Liver (tissue), 3 donors: Measurements from ENCODE around the gene MVP.

Experiments
- ATF3 ChIP-seq: IDR thresholded peaks from 2 replicates; pipeline ENCODE4 v1.6.1; 2016; ENCODE audit warnings: antibody characterized with exemption
- CTCF ChIP-seq: fragments of 150-350 bp; IDR thresholded peaks from 2 replicates; pipeline ENCODE4 v1.5.1; 2017; ENCODE audit warnings: improper control_type of control experiment, low read depth, low read length; ENCODE audit not compliant: missing input control
- HNF4G ChIP-seq: IDR thresholded peaks from 2 replicates; pipeline ENCODE4 v1.6.1; 2016; ENCODE audit warnings: antibody characterized with exemption
- RAD21 ChIP-seq, 2 donors: IDR thresholded peaks; 2 replicates each; pipeline ENCODE4 v1.6.1; 2016; ENCODE audit warnings: antibody characterized with exemption in 2 of 2, mild to moderate bottlenecking in 2 of 2
- SP1 ChIP-seq: IDR thresholded peaks from 2 replicates; pipeline ENCODE4 v1.6.1; 2018; ENCODE audit warnings: antibody characterized with exemption, mild to moderate bottlenecking
- TAF1 ChIP-seq: conservative IDR thresholded peaks from 2 replicates; pipeline ENCODE4 v1.6.1; 2016; ENCODE audit warnings: antibody characterized with exemption, mild to moderate bottlenecking
- ZBTB33 ChIP-seq: IDR thresholded peaks from 2 replicates; pipeline ENCODE4 v1.6.1; 2016; ENCODE audit warnings: antibody characterized with exemption
- donor health status: healthy.
- donor health status: healthy.

GRCh38 chr16:29820271-29820701 lies at the start of gene MVP:
- TF ChIP-seq CTCF = no peak
- TF ChIP-seq TAF1 = no peak
- no peak for TF ChIP-seq ZBTB33
- peak; percentile 35 to 60 for TF ChIP-seq RAD21 (IDR thresholded peaks at IDR 0.05)
- TF ChIP-seq HNF4G = no peak
- TF ChIP-seq SP1 = peak; percentile 42
- no peak for TF ChIP-seq ATF3
